Parathyroid adenoma (tissue), 2 donors: Measurements from ENCODE around the gene HLA-C.

ENCODE experiments used
- H2AFZ ChIP-seq: fragments of 300-600 bp; sonication (generic); one replicate; pipeline ENCODE4 v1.7.0; 2017; ENCODE audit warnings: antibody characterized with exemption, mild to moderate bottlenecking
- H3K27ac ChIP-seq: fragments of 300-600 bp; sonication (generic); one replicate; pipeline ENCODE4 v1.7.0; 2017
- H3K27me3 ChIP-seq: fragments of 300-600 bp; sonication (generic); one replicate; pipeline ENCODE4 v1.7.0; 2017; ENCODE audit warnings: low read length; ENCODE audit not compliant: control insufficient read depth, insufficient read depth
- H3K36me3 ChIP-seq: fragments of 300-600 bp; sonication (generic); one replicate; pipeline ENCODE4 v1.7.0; 2017; ENCODE audit warnings: low read length; ENCODE audit not compliant: control insufficient read depth, insufficient read depth
- H3K4me1 ChIP-seq: fragments of 300-600 bp; sonication (generic); one replicate; pipeline ENCODE4 v1.7.0; 2017; ENCODE audit warnings: control low read depth
- H3K4me2 ChIP-seq: fragments of 300-600 bp; sonication (generic); one replicate; pipeline ENCODE4 v1.7.0; 2017; ENCODE audit warnings: low read length
- H3K4me3 ChIP-seq: fragments of 300-600 bp; sonication (generic); one replicate; pipeline ENCODE4 v1.7.0; 2017; ENCODE audit warnings: low read depth, low read length
- H3K79me2 ChIP-seq: fragments of 300-600 bp; sonication (generic); one replicate; pipeline ENCODE4 v1.7.0; 2017; ENCODE audit warnings: control low read depth
- H3K9ac ChIP-seq: fragments of 300-600 bp; sonication (generic); one replicate; pipeline ENCODE4 v1.7.0; 2017; ENCODE audit warnings: mild to moderate bottlenecking
- H3K9me3 ChIP-seq: fragments of 300-600 bp; sonication (generic); one replicate; pipeline ENCODE4 v1.7.0; 2017; ENCODE audit warnings: low read length; ENCODE audit not compliant: control insufficient read depth
- TF ChIP-seq, protein P1 (sequence below): fragments of 300-600 bp; sonication (generic); IDR thresholded peaks from one replicate; pipeline ENCODE4 v1.7.0; 2017; ENCODE audit warnings: antibody characterized with exemption, mild to moderate bottlenecking
- donor health status: primary hyperparathyroidism.

HLA-C gene

DNA sequence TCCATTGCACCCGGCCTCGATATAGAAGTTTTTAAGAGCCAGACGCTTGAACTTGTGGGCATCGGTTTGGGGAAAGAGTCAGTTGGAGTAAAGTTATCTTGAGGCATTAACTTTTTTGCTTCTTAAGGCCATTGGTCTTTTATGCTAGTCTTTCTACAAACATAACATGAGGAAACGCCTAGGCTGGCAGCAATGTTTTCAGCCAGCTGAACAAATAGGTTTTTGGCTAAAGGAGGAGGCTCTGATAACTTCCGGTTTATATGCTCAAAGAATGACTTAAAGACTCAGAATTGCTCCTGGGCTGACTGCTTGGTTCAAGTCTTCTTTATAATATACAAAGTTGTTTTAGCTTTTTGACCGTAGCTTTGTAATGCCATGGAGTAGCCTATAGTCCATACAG is 46.2 kb downstream of the HLA-C start:
- TF ChIP-seq, protein P1, sequence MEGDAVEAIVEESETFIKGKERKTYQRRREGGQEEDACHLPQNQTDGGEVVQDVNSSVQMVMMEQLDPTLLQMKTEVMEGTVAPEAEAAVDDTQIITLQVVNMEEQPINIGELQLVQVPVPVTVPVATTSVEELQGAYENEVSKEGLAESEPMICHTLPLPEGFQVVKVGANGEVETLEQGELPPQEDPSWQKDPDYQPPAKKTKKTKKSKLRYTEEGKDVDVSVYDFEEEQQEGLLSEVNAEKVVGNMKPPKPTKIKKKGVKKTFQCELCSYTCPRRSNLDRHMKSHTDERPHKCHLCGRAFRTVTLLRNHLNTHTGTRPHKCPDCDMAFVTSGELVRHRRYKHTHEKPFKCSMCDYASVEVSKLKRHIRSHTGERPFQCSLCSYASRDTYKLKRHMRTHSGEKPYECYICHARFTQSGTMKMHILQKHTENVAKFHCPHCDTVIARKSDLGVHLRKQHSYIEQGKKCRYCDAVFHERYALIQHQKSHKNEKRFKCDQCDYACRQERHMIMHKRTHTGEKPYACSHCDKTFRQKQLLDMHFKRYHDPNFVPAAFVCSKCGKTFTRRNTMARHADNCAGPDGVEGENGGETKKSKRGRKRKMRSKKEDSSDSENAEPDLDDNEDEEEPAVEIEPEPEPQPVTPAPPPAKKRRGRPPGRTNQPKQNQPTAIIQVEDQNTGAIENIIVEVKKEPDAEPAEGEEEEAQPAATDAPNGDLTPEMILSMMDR = no peak
- Histone ChIP-seq H3K79me2 (no peaks in the 10 kb centered on the region), H3K4me2 (no peak overlapping the region), H3K9me3 (no peaks in the 10 kb centered on the region), H3K4me3 (no peak overlapping the region), H3K27ac (no peak overlapping the region), H3K27me3 (no peaks in the 10 kb centered on the region), H2AFZ (no peak overlapping the region), H3K36me3 (no peaks in the 10 kb centered on the region), H3K4me1 (no peaks in the 10 kb centered on the region), H3K9ac (no peak overlapping the region)

DNA sequence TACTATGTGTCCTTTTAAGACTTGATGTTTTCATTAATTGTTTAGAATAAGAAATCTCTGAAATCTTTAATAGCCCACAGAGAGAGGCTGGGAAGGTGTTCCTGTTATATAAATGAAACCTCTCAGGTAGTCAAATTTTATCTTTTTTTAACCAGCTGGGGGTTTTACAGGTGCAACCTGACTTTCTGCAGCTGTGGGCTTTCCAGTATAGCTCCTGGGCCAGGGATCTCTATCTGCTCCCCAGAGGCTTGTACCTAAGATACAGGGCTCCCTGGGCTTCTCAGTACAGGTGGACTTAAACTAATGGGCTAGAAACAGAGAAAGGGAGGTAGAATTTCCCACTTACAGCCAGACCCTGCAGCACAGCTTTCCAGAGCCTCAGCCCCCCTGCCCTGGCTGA is 49.4 kb downstream of the HLA-C start:
- TF ChIP-seq, protein P1 = no peak
- no peak overlapping the region for H3K4me2 ChIP-seq
- H3K79me2 ChIP-seq = no peaks in the 10 kb centered on the region
- H3K4me3 ChIP-seq = no peak overlapping the region
- no peak overlapping the region for H2AFZ ChIP-seq
- H3K27me3 ChIP-seq = no peaks in the 10 kb centered on the region
- H3K27ac ChIP-seq = no peak overlapping the region
- no peaks in the 10 kb centered on the region for H3K9me3 ChIP-seq
- H3K9ac ChIP-seq = no peak overlapping the region
- no peaks in the 10 kb centered on the region for H3K4me1 ChIP-seq
- no peaks in the 10 kb centered on the region for H3K36me3 ChIP-seq
